ENCODE results near the gene POLL.

- TF ChIP-seq POLR2AphosphoS5 (IDR thresholded peaks at IDR 0.05; ENCODE audit: low read depth, low read length) (no peak), TCF7L2 (IDR thresholded peaks at IDR 0.05; ENCODE audit: low read depth, low read length) (no peak), SIN3A (IDR thresholded peaks at IDR 0.05; ENCODE audit: borderline replicate concordance, insufficient read depth, low read depth, low read length) (no peak)
These were observed 52.1 kb downstream of the POLL start for GRCh38 chr10:101535949-101536348.

Measured in Panc1 (cell line).